ENCODE results near the gene CLDND1. TPM values are rescaled to one million over a fixed set of nuclear protein-coding genes. Genes with fewer than 3 reads are reported as not detected.

CLDND1 gene
- total RNA-seq, 4 donors from 2014 or later, result 84.6 to 191 (median 139) TPM

- Histone ChIP-seq H3K9me3 (no peaks in the 10 kb centered on the region), H3K4me3 (no peak overlapping the region), H3K36me3 (no peaks in the 10 kb centered on the region), H3K27ac (replicated peaks in 1 of 4) (no peak overlapping the region), H3K4me1 (no peaks in the 10 kb centered on the region), H3K27me3 (no peaks in the 10 kb centered on the region)
- intact Hi-C loops (cut with DNase I), result no loop called here
- DNase-seq (ENCODE audit: extremely low spot score), result no peak
- TF ChIP-seq POLR2AphosphoS5 (IDR thresholded peaks at IDR 0.05), result no peak
- TF ChIP-seq CTCF (IDR thresholded peaks at IDR 0.05), result no peak
- TF ChIP-seq POLR2A (IDR thresholded peaks at IDR 0.05; ENCODE audit: low read depth), result no peak
- TF ChIP-seq EP300 (IDR thresholded peaks at IDR 0.05), result no peak
- 88% methylated on average over 1 of the region's 1 CpG for WGBS
These were observed 12.0 kb upstream of the CLDND1 start for GRCh38 chr3:98534734-98535133.

GRCh38 chr3:98534168-98534567 is 11.5 kb upstream of the CLDND1 start:
- WGBS, result 93% methylated on average over 2 of the region's 2 CpGs
- H3K9me3 ChIP-seq, result no peaks in the 10 kb centered on the region
- intact Hi-C loops (cut with DNase I), result no loop called here
- no peak overlapping the region for H3K27ac ChIP-seq (replicated peaks in 1 of 4)
- TF ChIP-seq EP300 (IDR thresholded peaks at IDR 0.05), result no peak
- no peak for TF ChIP-seq POLR2AphosphoS5 (IDR thresholded peaks at IDR 0.05)
- TF ChIP-seq POLR2A (IDR thresholded peaks at IDR 0.05; ENCODE audit: low read depth), result no peak
- no peak for TF ChIP-seq CTCF (IDR thresholded peaks at IDR 0.05)
- no peak for DNase-seq (ENCODE audit: extremely low spot score)
- H3K4me3 ChIP-seq, result no peak overlapping the region
- no peaks in the 10 kb centered on the region for H3K27me3 ChIP-seq
- no peaks in the 10 kb centered on the region for H3K4me1 ChIP-seq
- H3K36me3 ChIP-seq, result no peaks in the 10 kb centered on the region

GRCh38 chr3:98532709-98533571 is 10.2 kb upstream of the CLDND1 start:
- no peak for DNase-seq (ENCODE audit: extremely low spot score)
- Histone ChIP-seq H3K4me3 (no peak overlapping the region), H3K27ac (replicated peaks in 1 of 4) (no peak overlapping the region), H3K9me3 (no peaks in the 10 kb centered on the region), H3K36me3 (no peaks in the 10 kb centered on the region), H3K4me1 (no peaks in the 10 kb centered on the region), H3K27me3 (no peaks in the 10 kb centered on the region)
- intact Hi-C loops (cut with DNase I), result no loop called here
- no peak for TF ChIP-seq POLR2AphosphoS5 (IDR thresholded peaks at IDR 0.05)
- no peak for TF ChIP-seq CTCF (IDR thresholded peaks at IDR 0.05)
- no peak for TF ChIP-seq POLR2A (IDR thresholded peaks at IDR 0.05; ENCODE audit: low read depth)
- 82% methylated on average over 6 of the region's 6 CpGs for WGBS

GRCh38 chr3:98532275-98532637 is 9.6 kb upstream of the CLDND1 start:
- intact Hi-C loops (cut with DNase I), result no loop called here
- no peak for DNase-seq (ENCODE audit: extremely low spot score)
- no peak for TF ChIP-seq CTCF (IDR thresholded peaks at IDR 0.05)
- TF ChIP-seq POLR2A (IDR thresholded peaks at IDR 0.05; ENCODE audit: low read depth), result no peak
- TF ChIP-seq POLR2AphosphoS5 (IDR thresholded peaks at IDR 0.05), result no peak
- no peak for TF ChIP-seq EP300 (IDR thresholded peaks at IDR 0.05)
- Histone ChIP-seq H3K27me3 (no peaks in the 10 kb centered on the region), H3K4me1 (no peaks in the 10 kb centered on the region), H3K36me3 (no peaks in the 10 kb centered on the region), H3K27ac (replicated peaks in 1 of 4) (no peak overlapping the region), H3K9me3 (no peaks in the 10 kb centered on the region), H3K4me3 (no peak overlapping the region)
- 86% methylated on average over 5 of the region's 5 CpGs for WGBS
